ENCODE measurements around the gene TEN1. TPM values are rescaled to one million over a fixed set of nuclear protein-coding genes. Genes with fewer than 3 reads are reported as not detected.
"Not testable (repeated sequence)": the region's sequence is repeated elsewhere in the genome, so short reads cannot be mapped to it uniquely, and the experiment has no call there.

TEN1 gene
- total RNA-seq, 4 donors from 2014 or later, result 15.2 to 95.1 (median 27.9) TPM; not detected in 1

DNA sequence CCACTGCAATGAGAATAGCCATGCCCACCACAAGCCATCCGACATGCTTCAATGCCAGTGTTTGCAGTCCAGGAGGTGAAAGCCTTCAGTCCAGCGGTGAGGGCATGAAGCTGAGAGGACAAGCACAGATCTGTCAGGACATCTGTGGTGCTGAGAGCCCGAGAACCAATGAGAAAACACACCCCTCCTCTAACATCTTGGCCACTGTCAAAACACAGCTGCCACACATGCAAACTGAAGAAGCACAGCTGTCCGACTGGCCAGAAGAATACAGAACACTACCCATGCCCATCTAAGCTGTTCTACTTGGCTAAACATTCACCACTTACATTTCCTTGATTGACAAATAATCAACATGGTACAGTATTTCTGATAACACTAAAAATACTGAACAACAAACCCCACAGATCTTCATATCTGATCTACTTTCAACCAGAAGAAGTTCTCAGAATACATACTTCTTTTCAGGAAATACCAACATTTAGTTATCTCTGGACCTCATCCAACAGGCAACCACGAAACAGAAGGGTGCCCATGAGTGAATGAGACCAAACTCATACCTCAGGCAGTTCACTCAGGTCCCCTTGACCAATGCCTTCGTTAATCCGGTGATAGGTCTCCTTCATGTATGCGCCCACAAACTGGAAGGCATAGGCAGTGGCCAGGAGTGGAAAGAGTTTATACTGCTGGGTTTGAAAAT is 28.0 kb upstream of the TEN1 start:
- no peak overlapping the region for H3K27ac ChIP-seq
- H3K4me1 ChIP-seq, result no peaks in the 10 kb centered on the region
- no peaks in the 10 kb centered on the region for H3K27me3 ChIP-seq
- peak in 1 of 3 donors; percentile 30 for DNase-seq
- no peaks in the 10 kb centered on the region for H3K9me3 ChIP-seq
- TF ChIP-seq, protein P1, sequence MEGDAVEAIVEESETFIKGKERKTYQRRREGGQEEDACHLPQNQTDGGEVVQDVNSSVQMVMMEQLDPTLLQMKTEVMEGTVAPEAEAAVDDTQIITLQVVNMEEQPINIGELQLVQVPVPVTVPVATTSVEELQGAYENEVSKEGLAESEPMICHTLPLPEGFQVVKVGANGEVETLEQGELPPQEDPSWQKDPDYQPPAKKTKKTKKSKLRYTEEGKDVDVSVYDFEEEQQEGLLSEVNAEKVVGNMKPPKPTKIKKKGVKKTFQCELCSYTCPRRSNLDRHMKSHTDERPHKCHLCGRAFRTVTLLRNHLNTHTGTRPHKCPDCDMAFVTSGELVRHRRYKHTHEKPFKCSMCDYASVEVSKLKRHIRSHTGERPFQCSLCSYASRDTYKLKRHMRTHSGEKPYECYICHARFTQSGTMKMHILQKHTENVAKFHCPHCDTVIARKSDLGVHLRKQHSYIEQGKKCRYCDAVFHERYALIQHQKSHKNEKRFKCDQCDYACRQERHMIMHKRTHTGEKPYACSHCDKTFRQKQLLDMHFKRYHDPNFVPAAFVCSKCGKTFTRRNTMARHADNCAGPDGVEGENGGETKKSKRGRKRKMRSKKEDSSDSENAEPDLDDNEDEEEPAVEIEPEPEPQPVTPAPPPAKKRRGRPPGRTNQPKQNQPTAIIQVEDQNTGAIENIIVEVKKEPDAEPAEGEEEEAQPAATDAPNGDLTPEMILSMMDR (IDR thresholded peaks at IDR 0.05), result no peak
- no peak for TF ChIP-seq POLR2A (IDR thresholded peaks at IDR 0.05)
- H3K4me3 ChIP-seq, result no peak overlapping the region
- H3K36me3 ChIP-seq, result peaks cover 0 to 97% (median 7%) of the 10 kb centered on the region in 3 donors

DNA sequence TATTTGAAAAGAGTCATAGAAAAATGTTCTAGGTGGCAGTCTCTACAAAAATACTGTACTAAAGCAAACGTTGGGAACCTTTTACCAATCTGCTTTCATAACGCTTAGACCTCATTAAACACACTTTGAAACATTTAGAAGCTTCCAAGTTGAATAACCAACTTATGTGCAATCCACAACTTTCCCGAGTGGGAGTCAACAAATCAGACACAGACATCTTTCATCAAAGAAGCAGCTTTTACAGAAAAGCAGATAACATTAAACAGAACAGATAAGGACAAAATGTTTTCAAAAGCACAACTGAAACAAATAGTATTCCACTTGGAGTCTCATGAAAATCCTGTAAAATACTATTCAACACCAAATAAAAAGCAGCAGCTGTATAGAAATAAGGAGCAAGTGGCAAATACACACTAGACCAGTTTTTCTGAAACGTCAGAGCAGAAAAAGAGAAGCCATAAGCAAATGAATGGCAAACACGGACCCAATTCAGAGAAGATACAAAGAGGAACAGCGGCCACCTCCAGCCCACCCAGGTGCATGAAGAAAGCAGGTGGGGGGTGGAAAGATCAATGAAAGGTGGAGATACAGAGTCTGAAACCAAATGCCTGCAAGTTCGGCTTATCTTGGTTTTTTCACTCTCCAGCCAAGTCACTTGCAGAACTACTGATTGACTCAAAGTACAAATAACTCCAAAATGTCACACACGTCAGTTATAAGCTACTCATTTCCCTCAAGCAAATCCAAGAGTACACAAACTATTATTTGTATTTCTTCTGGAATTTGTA is 19.8 kb upstream of the TEN1 start:
- Histone ChIP-seq H3K27ac (no peak overlapping the region), H3K9me3 (no peaks in the 10 kb centered on the region), H3K4me1 (no peaks in the 10 kb centered on the region), H3K27me3 (no peaks in the 10 kb centered on the region), H3K4me3 (no peak overlapping the region), H3K36me3 (peaks cover 0 to 32% (median 4%) of the 10 kb centered on the region in 3 donors)
- no peak for DNase-seq
- TF ChIP-seq, protein P1 (IDR thresholded peaks at IDR 0.05), result no peak
- TF ChIP-seq POLR2A (IDR thresholded peaks at IDR 0.05), result no peak

DNA sequence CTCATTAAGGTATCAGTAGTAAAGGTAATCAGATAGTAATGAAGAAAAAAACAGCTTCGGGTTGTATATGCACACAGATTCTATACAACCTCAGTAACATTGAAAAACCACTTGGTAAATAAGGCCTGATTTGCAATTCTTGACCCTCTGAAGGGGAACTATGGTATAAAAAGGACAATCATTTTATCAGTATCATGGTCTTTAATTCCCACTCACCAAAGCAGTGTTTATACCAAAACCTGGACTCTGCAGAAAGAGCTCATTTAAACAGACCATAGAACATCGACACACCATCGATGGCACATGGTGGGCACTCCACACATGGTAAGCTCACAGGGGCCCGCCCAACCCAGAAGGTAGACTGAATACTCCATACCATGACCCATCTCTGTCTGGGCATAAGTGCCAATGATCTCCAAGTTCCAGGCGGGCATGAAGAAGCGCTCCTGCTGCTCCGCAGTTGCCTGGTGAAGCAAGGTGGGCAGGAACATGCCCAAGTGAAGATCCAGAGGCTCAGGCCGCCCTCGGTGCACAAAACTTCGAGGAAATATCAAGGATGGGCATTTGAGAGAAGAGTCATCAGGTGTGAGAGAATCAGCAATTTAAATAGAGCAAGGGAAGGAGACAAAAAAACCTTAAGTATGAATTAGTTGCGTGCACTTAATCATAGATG is 19.1 kb upstream of the TEN1 start:
- Histone ChIP-seq H3K27ac (no peak overlapping the region), H3K4me1 (no peaks in the 10 kb centered on the region), H3K36me3 (peaks cover 0 to 25% (median 4%) of the 10 kb centered on the region in 3 donors)

DNA sequence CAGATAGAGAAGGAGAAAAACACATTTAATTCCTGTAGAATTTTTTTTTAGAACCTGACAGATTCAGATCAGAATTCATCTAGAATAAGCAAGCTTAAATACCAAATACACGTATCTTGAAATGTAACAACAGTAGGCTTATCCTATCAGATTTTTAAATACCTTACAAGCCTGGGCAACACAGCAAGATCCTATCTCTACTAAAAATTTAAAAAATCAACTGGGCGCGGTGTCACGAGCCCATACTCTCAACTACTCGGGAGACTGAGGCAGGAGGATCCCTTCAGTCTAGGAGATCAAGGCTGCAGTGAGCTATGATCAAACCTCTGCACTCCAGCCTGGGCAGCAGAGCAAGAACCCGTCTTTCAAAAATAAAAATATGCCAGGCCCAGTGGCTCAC is 13.6 kb upstream of the TEN1 start:
- peaks cover 0 to 27% (median 0%) of the 10 kb centered on the region in 3 donors for H3K36me3 ChIP-seq
- no peak overlapping the region for H3K27ac ChIP-seq
- H3K9me3 ChIP-seq, result no peaks in the 10 kb centered on the region
- no peak for DNase-seq
- H3K27me3 ChIP-seq, result no peaks in the 10 kb centered on the region
- no peak for TF ChIP-seq POLR2A (IDR thresholded peaks at IDR 0.05)
- TF ChIP-seq, protein P1 (IDR thresholded peaks at IDR 0.05), result no peak
- H3K4me1 ChIP-seq, result no peaks in the 10 kb centered on the region
- no peak overlapping the region for H3K4me3 ChIP-seq

More for the DNA sequence above, 19.1 kb upstream of the TEN1 start:
- no peak for TF ChIP-seq POLR2A (IDR thresholded peaks at IDR 0.05)
- TF ChIP-seq, protein P1 (IDR thresholded peaks at IDR 0.05), result no peak
- DNase-seq, result peak in 1 of 3 donors; percentile 27
- no peaks in the 10 kb centered on the region for H3K27me3 ChIP-seq
- no peaks in the 10 kb centered on the region for H3K9me3 ChIP-seq
- no peak overlapping the region for H3K4me3 ChIP-seq

DNA sequence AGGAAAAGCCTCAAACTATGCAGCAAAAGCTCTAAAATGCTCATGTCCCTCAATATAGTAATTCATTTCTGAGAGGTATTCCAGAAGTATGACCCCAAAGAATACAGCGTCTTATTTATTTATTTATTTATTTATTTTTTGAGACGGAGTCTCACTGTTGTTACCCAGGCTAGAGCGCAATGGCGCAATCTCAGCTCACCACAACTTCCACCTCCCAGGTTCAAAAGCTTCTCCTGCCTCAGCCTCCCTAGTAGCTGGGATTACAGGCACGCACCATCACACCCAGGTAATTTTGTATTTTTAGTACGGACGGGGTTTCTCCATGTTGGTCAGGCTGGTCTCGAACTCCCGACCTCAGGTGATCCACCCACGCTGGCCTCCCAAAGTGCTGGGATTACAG is 10.0 kb upstream of the TEN1 start:
- not testable (repeated sequence) for H3K4me1 ChIP-seq, H3K27me3 ChIP-seq, H3K9me3 ChIP-seq, DNase-seq, H3K27ac ChIP-seq, H3K4me3 ChIP-seq
- H3K36me3 ChIP-seq, result peaks cover 0 to 58% (median 0%) of the 10 kb centered on the region in 3 donors
